ENCODE results near the gene FANK1. TPM values are rescaled to one million over a fixed set of nuclear protein-coding genes. Genes with fewer than 3 reads are reported as not detected.

The FANK1 gene
- polyA plus RNA-seq, 1 of the 3 experiments (the other 2 are of a cell fraction): 12.3 TPM

GRCh38 chr10:126058104-126058503 is 161.7 kb downstream of the FANK1 start:
- no peaks in the 10 kb centered on the region for H3K9me3 ChIP-seq
- TF ChIP-seq CHD2 (IDR thresholded peaks at IDR 0.05; ENCODE audit: low read length, partially characterized antibody): no peak
- TF ChIP-seq MXI1 (IDR thresholded peaks at IDR 0.05; ENCODE audit: low read depth, low read length): no peak
- TF ChIP-seq GABPA (IDR thresholded peaks at IDR 0.05; ENCODE audit: low read depth): no peak
- no peak for TF ChIP-seq SMC3 (IDR thresholded peaks at IDR 0.05; ENCODE audit: low read depth, low read length)
- no peak for TF ChIP-seq TAF1 (IDR thresholded peaks at IDR 0.05; ENCODE audit: borderline replicate concordance, low read depth, low read length)
- no peak for TF ChIP-seq MAX (IDR thresholded peaks at IDR 0.05; ENCODE audit: low read depth)
- no peak for TF ChIP-seq NFIC (IDR thresholded peaks at IDR 0.05; ENCODE audit: borderline replicate concordance)
- TF ChIP-seq RFX5 (IDR thresholded peaks at IDR 0.05; ENCODE audit: low read length): no peak
- no peak for TF ChIP-seq FOSL2 (IDR thresholded peaks at IDR 0.05; ENCODE audit: borderline replicate concordance, low read depth)
- TF ChIP-seq SIN3A (IDR thresholded peaks at IDR 0.05; ENCODE audit: borderline replicate concordance, low read depth, low read length): no peak
- no peaks in the 10 kb centered on the region for H3K27me3 ChIP-seq (ENCODE audit: insufficient read depth)
- no peaks in the 10 kb centered on the region for H4K20me1 ChIP-seq (ENCODE audit: insufficient read depth)
- 65% methylated on average over 4 of the region's 6 CpGs for WGBS (ENCODE audit: low lambda C conversion rate)
- H3K4me1 ChIP-seq (ENCODE audit: control insufficient read depth in 1 of 2, insufficient read depth in 2 of 2, low read depth in 1 of 2, low read length in 1 of 2): peaks cover 44 to 45% of the 10 kb centered on the region in 2 experiments
- 0 out of 2 replicates have a peak overlapping the region, but pooled peaks have one; percentile 38 for H3K9ac ChIP-seq
- H2AFZ ChIP-seq (ENCODE audit: low read depth): peak overlapping the region; percentile 23; the same call in 1 of the 2 replicates
- no peaks in the 10 kb centered on the region for H3K36me3 ChIP-seq (replicated peaks in 1 of 2; ENCODE audit: control insufficient read depth in 1 of 2, insufficient read depth in 2 of 2, low read length in 1 of 2)
- CTCF ChIA-PET: no interaction called here
- peak overlapping the region; percentile 98 to 99; a peak in 3 of 4 replicates for H3K27ac ChIP-seq (ENCODE audit: low read depth in 2 of 2, low read length in 1 of 2)
- POLR2A ChIA-PET: interaction anchor here (0.6 to 0.7 kb wide), 2 partner anchors 184 to 329 kb away, joined by 3 read pairs; no protein-coding TSS in a partner anchor
- H3K4me3 ChIP-seq (ENCODE audit: low read depth in 2 of 2, low read length in 1 of 2): no peak overlapping the region
- no peaks in the 10 kb centered on the region for H3K9me2 ChIP-seq
- peaks cover 27% of the 10 kb centered on the region for H3F3A ChIP-seq (replicated peaks; ENCODE audit: insufficient read depth)
- H3K79me2 ChIP-seq (ENCODE audit: insufficient read depth): no peaks in the 10 kb centered on the region
- peak; percentile 61 for DNase-seq
- peak overlapping the region; percentile 43; the same call in 1 of the 2 replicates for H3K4me2 ChIP-seq

GRCh38 chr10:126058507-126058906 is 162.1 kb downstream of the FANK1 start:
- peak overlapping the region; percentile 38; the same call in 1 of the 2 replicates for H3K9ac ChIP-seq
- no peaks in the 10 kb centered on the region for H3K79me2 ChIP-seq (ENCODE audit: insufficient read depth)
- no peaks in the 10 kb centered on the region for H3K9me3 ChIP-seq
- peaks cover 45 to 49% of the 10 kb centered on the region in 2 experiments for H3K4me1 ChIP-seq (ENCODE audit: control insufficient read depth in 1 of 2, insufficient read depth in 2 of 2, low read depth in 1 of 2, low read length in 1 of 2)
- H2AFZ ChIP-seq (ENCODE audit: low read depth): peak overlapping the region; percentile 23; the same call in 1 of the 2 replicates
- H3K36me3 ChIP-seq (replicated peaks in 1 of 2; ENCODE audit: control insufficient read depth in 1 of 2, insufficient read depth in 2 of 2, low read length in 1 of 2): no peaks in the 10 kb centered on the region
- CTCF ChIA-PET: no interaction called here
- 49% methylated on average over 9 of the region's 9 CpGs for WGBS (ENCODE audit: low lambda C conversion rate)
- peak; percentile 85 for DNase-seq
- peak overlapping the region; percentile 98 to 99 for H3K27ac ChIP-seq (ENCODE audit: low read depth in 2 of 2, low read length in 1 of 2)
- H4K20me1 ChIP-seq (ENCODE audit: insufficient read depth): no peaks in the 10 kb centered on the region
- H3K4me3 ChIP-seq (ENCODE audit: low read depth in 2 of 2, low read length in 1 of 2): no peak overlapping the region
- H3F3A ChIP-seq (replicated peaks; ENCODE audit: insufficient read depth): peaks cover 29% of the 10 kb centered on the region
- H3K4me2 ChIP-seq: peak overlapping the region; percentile 43; the same call in 1 of the 2 replicates
- H3K27me3 ChIP-seq (ENCODE audit: insufficient read depth): no peaks in the 10 kb centered on the region
- no peaks in the 10 kb centered on the region for H3K9me2 ChIP-seq
- POLR2A ChIA-PET: interaction anchor here (0.7 kb wide), 1 partner anchor 328 kb away, joined by 3 read pairs; no protein-coding TSS in a partner anchor
- TF ChIP-seq RFX5 (IDR thresholded peaks at IDR 0.05; ENCODE audit: low read length) (no peak), JUND (IDR thresholded peaks at IDR 0.05) (no peak), FOXM1 (IDR thresholded peaks at IDR 0.05; ENCODE audit: low read depth) (no peak), YY1 (IDR thresholded peaks at IDR 0.05; ENCODE audit: low read depth) (no peak), FOSL2 (IDR thresholded peaks at IDR 0.05; ENCODE audit: borderline replicate concordance, low read depth) (no peak), RXRA (IDR thresholded peaks at IDR 0.05; ENCODE audit: borderline replicate concordance, low read depth) (no peak), EZH2phosphoT487 (IDR thresholded peaks at IDR 0.05; ENCODE audit: borderline replicate concordance, low read depth) (no peak), PBX3 (IDR thresholded peaks at IDR 0.05) (peak; percentile 21; the same call in 1 of the 2 replicates), TCF12 (IDR thresholded peaks at IDR 0.05) (peak; percentile 50; the same call in 1 of the 2 replicates), NRF1 (IDR thresholded peaks at IDR 0.05; ENCODE audit: low read depth, low read length) (no peak), CTCF (IDR thresholded peaks at IDR 0.05) (no peak)
- TF ChIP-seq, protein P1, sequence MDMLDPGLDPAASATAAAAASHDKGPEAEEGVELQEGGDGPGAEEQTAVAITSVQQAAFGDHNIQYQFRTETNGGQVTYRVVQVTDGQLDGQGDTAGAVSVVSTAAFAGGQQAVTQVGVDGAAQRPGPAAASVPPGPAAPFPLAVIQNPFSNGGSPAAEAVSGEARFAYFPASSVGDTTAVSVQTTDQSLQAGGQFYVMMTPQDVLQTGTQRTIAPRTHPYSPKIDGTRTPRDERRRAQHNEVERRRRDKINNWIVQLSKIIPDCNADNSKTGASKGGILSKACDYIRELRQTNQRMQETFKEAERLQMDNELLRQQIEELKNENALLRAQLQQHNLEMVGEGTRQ (IDR thresholded peaks at IDR 0.05; ENCODE audit: borderline replicate concordance, low read depth, low read length): no peak
- TF ChIP-seq, protein P2, sequence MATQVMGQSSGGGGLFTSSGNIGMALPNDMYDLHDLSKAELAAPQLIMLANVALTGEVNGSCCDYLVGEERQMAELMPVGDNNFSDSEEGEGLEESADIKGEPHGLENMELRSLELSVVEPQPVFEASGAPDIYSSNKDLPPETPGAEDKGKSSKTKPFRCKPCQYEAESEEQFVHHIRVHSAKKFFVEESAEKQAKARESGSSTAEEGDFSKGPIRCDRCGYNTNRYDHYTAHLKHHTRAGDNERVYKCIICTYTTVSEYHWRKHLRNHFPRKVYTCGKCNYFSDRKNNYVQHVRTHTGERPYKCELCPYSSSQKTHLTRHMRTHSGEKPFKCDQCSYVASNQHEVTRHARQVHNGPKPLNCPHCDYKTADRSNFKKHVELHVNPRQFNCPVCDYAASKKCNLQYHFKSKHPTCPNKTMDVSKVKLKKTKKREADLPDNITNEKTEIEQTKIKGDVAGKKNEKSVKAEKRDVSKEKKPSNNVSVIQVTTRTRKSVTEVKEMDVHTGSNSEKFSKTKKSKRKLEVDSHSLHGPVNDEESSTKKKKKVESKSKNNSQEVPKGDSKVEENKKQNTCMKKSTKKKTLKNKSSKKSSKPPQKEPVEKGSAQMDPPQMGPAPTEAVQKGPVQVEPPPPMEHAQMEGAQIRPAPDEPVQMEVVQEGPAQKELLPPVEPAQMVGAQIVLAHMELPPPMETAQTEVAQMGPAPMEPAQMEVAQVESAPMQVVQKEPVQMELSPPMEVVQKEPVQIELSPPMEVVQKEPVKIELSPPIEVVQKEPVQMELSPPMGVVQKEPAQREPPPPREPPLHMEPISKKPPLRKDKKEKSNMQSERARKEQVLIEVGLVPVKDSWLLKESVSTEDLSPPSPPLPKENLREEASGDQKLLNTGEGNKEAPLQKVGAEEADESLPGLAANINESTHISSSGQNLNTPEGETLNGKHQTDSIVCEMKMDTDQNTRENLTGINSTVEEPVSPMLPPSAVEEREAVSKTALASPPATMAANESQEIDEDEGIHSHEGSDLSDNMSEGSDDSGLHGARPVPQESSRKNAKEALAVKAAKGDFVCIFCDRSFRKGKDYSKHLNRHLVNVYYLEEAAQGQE (IDR thresholded peaks at IDR 0.05; ENCODE audit: low read depth, low read length): no peak

Measured in SK-N-SH (cell line).